Neural cell (in vitro differentiated cells): ENCODE results near the gene EPHA5. TPM values are rescaled to one million over a fixed set of nuclear protein-coding genes. Genes with fewer than 3 reads are reported as not detected.
A peak's percentile ranks its signal among the peaks of the same experiment; 100 is the strongest.

ENCODE experiments used
- H2AFZ ChIP-seq: fragments of 200-600, 300-800 bp; sonication (generic), shearing (Covaris generic); 2 replicates; pipeline ENCODE4 v1.6.0; 2014; ENCODE audit warnings: low read depth, mild to moderate bottlenecking, antibody characterized with exemption, low read length, moderate library complexity
- H3F3A ChIP-seq: fragments of 200-600 bp; shearing (Covaris generic); 2 replicates; pipeline ENCODE4 v1.6.1; 2016; ENCODE audit warnings: mild to moderate bottlenecking, moderate library complexity, mixed read lengths, antibody characterized with exemption, low read length; ENCODE audit not compliant: insufficient read depth, poor library complexity, severe bottlenecking
- H3K27ac ChIP-seq: fragments of 200-600, 300-800 bp; sonication (generic), shearing (Covaris generic); 2 replicates; pipeline ENCODE4 v1.5.1; 2014; ENCODE audit warnings: mild to moderate bottlenecking, low read length, moderate library complexity
- H3K27me3 ChIP-seq: fragments of 300-800, 200-600 bp; sonication (generic), shearing (Covaris generic); 2 replicates; pipeline ENCODE4 v1.6.0; 2014; ENCODE audit warnings: mild to moderate bottlenecking, low read depth, low read length, moderate library complexity; ENCODE audit not compliant: insufficient read depth
- H3K36me3 ChIP-seq: fragments of 300-800, 200-600 bp; sonication (generic), shearing (Covaris generic); 2 replicates; pipeline ENCODE4 v1.5.1; 2014; ENCODE audit warnings: mild to moderate bottlenecking, antibody characterized with exemption, low read length, moderate library complexity; ENCODE audit not compliant: insufficient read depth
- H3K4me2 ChIP-seq: fragments of 300-800, 200-600 bp; sonication (generic), shearing (Covaris generic); 2 replicates; pipeline ENCODE4 v1.6.0; 2014; ENCODE audit warnings: mild to moderate bottlenecking, low read length
- H3K4me3 ChIP-seq: fragments of 300-800, 200-600 bp; sonication (generic), shearing (Covaris generic); 2 replicates; pipeline ENCODE4 v1.5.1; 2014; ENCODE audit warnings: mild to moderate bottlenecking, low read length, moderate library complexity
- H3K79me2 ChIP-seq: fragments of 200-600 bp; shearing (Covaris generic); replicated peaks from 2 replicates; pipeline ENCODE4 v1.6.0; 2014; ENCODE audit warnings: mild to moderate bottlenecking, low read length, moderate library complexity; ENCODE audit not compliant: insufficient read depth
- H3K9ac ChIP-seq: fragments of 300-800, 200-600 bp; sonication (generic), shearing (Covaris generic); 2 replicates; pipeline ENCODE4 v1.6.1; 2016; ENCODE audit warnings: mild to moderate bottlenecking, low read length, mixed read lengths
- H3K9me2 ChIP-seq: fragments of 200-600 bp; shearing (Covaris generic); 2 replicates; pipeline ENCODE4 v1.6.1; 2016; ENCODE audit warnings: mild to moderate bottlenecking, low read length, mixed read lengths; ENCODE audit not compliant: insufficient read depth
- H3K9me3 ChIP-seq: fragments of 200-600, 300-800 bp; sonication (generic), shearing (Covaris generic); 2 replicates; pipeline ENCODE4 v1.6.1; 2016; ENCODE audit warnings: mild to moderate bottlenecking, mixed run types, low read length, moderate library complexity, mixed read lengths
- H4K20me1 ChIP-seq: fragments of 200-600 bp; shearing (Covaris generic); 2 replicates; pipeline ENCODE4 v1.6.1; 2016; ENCODE audit warnings: mild to moderate bottlenecking, mixed run types; ENCODE audit not compliant: insufficient read depth
- EP300 ChIP-seq: fragments of 450-650 bp; conservative IDR thresholded peaks from 2 replicates; pipeline ENCODE4 v1.6.1; 2014; ENCODE audit warnings: antibody characterized with exemption, mild to moderate bottlenecking, moderate library complexity; ENCODE audit not compliant: poor library complexity, severe bottlenecking
- EZH2 ChIP-seq: fragments of 200-600, 300-800 bp; shearing (Covaris generic), sonication (generic); IDR thresholded peaks from 2 replicates; pipeline ENCODE4 v1.6.1; 2014; ENCODE audit warnings: antibody characterized with exemption, low read length, borderline replicate concordance, mild to moderate bottlenecking; ENCODE audit not compliant: insufficient read depth, poor library complexity, severe bottlenecking
- MXI1 ChIP-seq: fragments of 450-650 bp; conservative IDR thresholded peaks from 2 replicates; pipeline ENCODE4 v1.6.1; 2014; ENCODE audit warnings: antibody characterized with exemption, mild to moderate bottlenecking; ENCODE audit not compliant: poor library complexity, severe bottlenecking
- POLR2AphosphoS5 ChIP-seq: IDR thresholded peaks from 2 replicates; pipeline ENCODE4 v1.6.1; 2012
- RAD21 ChIP-seq: fragments of 450-650 bp; conservative IDR thresholded peaks from 2 replicates; pipeline ENCODE4 v1.6.1; 2014; ENCODE audit warnings: antibody characterized with exemption, mild to moderate bottlenecking, moderate library complexity
- SMC3 ChIP-seq: fragments of 450-650 bp; conservative IDR thresholded peaks from 2 replicates; pipeline ENCODE4 v1.6.1; 2014; ENCODE audit warnings: antibody characterized with exemption, mild to moderate bottlenecking, moderate library complexity; ENCODE audit not compliant: poor library complexity
- TAF1 ChIP-seq: IDR thresholded peaks from 2 replicates; pipeline ENCODE4 v1.6.1; 2012; ENCODE audit warnings: low read depth
- polyA plus RNA-seq: library from polyadenylated mRNA; depleted of rRNA; stranded (reverse); fragments of >200 nt; gene quantifications from 2 replicates; pipeline ENCODE4 v1.2.3, GENCODE V29; 2014
- TF ChIP-seq, protein P1 (sequence below): IDR thresholded peaks from 2 replicates; pipeline ENCODE4 v1.6.1; 2012; ENCODE audit warnings: borderline replicate concordance
- TF ChIP-seq, protein P2 (sequence below): fragments of 450-650 bp; IDR thresholded peaks from 2 replicates; pipeline ENCODE4 v1.5.1; 2014; ENCODE audit warnings: antibody characterized with exemption, mild to moderate bottlenecking, moderate library complexity; ENCODE audit not compliant: poor library complexity, severe bottlenecking

The EPHA5 gene
- polyA plus RNA-seq, 1 donor from 2014 or later = 4.3 TPM

DNA sequence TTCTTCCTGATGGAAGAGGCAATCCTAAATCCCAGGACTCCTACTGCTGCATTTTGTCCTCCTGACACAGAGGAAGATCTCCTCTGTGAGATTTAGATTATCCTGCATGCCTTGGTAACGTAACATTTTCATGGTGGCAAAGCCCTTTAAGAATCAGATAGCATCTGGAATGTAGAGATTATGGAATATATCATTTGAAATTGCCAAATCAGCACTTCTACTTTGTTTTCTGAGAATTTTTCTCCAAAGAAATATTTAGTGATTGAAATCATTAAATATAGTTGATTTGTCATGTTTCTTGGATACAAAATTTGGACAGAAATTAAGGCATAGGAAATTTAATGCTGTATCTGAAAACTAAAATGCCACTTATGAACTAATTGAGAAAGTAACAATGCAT, 326.9 kb downstream of the EPHA5 start:
- no peak overlapping the region for H3K9ac ChIP-seq
- H2AFZ ChIP-seq = no peak overlapping the region
- H4K20me1 ChIP-seq = no peaks in the 10 kb centered on the region
- peak overlapping the region; percentile 90 for H3K27ac ChIP-seq
- H3F3A ChIP-seq = no peaks in the 10 kb centered on the region
- H3K4me3 ChIP-seq = no peak overlapping the region
- TF ChIP-seq EP300 = no peak
- TF ChIP-seq EZH2 = no peak
- H3K4me2 ChIP-seq = no peak overlapping the region
- no peaks in the 10 kb centered on the region for H3K9me2 ChIP-seq
- no peaks in the 10 kb centered on the region for H3K27me3 ChIP-seq
- no peaks in the 10 kb centered on the region for H3K9me3 ChIP-seq
- H3K79me2 ChIP-seq = no peaks in the 10 kb centered on the region
- H3K36me3 ChIP-seq = no peaks in the 10 kb centered on the region

DNA sequence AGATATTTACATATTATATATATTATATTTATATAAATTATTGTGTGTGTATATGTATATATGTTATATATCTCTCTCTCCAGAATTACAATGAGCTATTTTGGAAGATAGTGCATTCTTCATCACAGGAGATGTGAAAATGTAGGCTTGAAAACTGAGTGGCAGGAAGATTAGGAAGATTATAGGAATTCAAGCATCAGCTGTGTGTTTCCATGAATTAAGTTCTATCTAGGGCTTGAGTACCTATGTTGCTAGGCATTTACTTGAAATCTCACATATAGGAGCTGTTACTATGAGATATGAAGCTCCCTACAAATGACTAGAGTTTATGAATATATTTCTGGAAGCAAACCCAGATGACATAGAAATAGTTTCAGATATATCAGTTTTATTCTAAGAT, 328.7 kb downstream of the EPHA5 start:
- Histone ChIP-seq H3K4me3 (no peak overlapping the region), H3K79me2 (no peaks in the 10 kb centered on the region), H3K27me3 (no peaks in the 10 kb centered on the region), H4K20me1 (no peaks in the 10 kb centered on the region), H2AFZ (no peak overlapping the region), H3K9me2 (no peaks in the 10 kb centered on the region), H3K9ac (no peak overlapping the region), H3K27ac (peak overlapping the region; percentile 90), H3K36me3 (no peaks in the 10 kb centered on the region), H3K4me2 (peak overlapping the region; percentile 60), H3F3A (no peaks in the 10 kb centered on the region), H3K9me3 (no peaks in the 10 kb centered on the region)
- TF ChIP-seq, protein P1, sequence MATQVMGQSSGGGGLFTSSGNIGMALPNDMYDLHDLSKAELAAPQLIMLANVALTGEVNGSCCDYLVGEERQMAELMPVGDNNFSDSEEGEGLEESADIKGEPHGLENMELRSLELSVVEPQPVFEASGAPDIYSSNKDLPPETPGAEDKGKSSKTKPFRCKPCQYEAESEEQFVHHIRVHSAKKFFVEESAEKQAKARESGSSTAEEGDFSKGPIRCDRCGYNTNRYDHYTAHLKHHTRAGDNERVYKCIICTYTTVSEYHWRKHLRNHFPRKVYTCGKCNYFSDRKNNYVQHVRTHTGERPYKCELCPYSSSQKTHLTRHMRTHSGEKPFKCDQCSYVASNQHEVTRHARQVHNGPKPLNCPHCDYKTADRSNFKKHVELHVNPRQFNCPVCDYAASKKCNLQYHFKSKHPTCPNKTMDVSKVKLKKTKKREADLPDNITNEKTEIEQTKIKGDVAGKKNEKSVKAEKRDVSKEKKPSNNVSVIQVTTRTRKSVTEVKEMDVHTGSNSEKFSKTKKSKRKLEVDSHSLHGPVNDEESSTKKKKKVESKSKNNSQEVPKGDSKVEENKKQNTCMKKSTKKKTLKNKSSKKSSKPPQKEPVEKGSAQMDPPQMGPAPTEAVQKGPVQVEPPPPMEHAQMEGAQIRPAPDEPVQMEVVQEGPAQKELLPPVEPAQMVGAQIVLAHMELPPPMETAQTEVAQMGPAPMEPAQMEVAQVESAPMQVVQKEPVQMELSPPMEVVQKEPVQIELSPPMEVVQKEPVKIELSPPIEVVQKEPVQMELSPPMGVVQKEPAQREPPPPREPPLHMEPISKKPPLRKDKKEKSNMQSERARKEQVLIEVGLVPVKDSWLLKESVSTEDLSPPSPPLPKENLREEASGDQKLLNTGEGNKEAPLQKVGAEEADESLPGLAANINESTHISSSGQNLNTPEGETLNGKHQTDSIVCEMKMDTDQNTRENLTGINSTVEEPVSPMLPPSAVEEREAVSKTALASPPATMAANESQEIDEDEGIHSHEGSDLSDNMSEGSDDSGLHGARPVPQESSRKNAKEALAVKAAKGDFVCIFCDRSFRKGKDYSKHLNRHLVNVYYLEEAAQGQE = peak; percentile 100
- TF ChIP-seq TAF1 (no peak), POLR2AphosphoS5 (peak; percentile 93), RAD21 (peak; percentile 11), EP300 (peak; percentile 89), SMC3 (no peak), EZH2 (no peak), MXI1 (no peak)
- TF ChIP-seq, protein P2, sequence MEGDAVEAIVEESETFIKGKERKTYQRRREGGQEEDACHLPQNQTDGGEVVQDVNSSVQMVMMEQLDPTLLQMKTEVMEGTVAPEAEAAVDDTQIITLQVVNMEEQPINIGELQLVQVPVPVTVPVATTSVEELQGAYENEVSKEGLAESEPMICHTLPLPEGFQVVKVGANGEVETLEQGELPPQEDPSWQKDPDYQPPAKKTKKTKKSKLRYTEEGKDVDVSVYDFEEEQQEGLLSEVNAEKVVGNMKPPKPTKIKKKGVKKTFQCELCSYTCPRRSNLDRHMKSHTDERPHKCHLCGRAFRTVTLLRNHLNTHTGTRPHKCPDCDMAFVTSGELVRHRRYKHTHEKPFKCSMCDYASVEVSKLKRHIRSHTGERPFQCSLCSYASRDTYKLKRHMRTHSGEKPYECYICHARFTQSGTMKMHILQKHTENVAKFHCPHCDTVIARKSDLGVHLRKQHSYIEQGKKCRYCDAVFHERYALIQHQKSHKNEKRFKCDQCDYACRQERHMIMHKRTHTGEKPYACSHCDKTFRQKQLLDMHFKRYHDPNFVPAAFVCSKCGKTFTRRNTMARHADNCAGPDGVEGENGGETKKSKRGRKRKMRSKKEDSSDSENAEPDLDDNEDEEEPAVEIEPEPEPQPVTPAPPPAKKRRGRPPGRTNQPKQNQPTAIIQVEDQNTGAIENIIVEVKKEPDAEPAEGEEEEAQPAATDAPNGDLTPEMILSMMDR = no peak
